BE2C (cell line): ENCODE data around the gene POU2F1.

Source experiments
- DNase-seq: peaks from one replicate; pipeline ENCODE4 v3.0.0-alpha.2; 2020
- H3K27me3 ChIP-seq: fragments of 250-450 bp; sonication (Bioruptor Pico); 2 replicates; pipeline ENCODE4 v1.5.1; 2020; ENCODE audit warnings: mild to moderate bottlenecking
- H3K36me3 ChIP-seq: fragments of 250-450 bp; sonication (Bioruptor Pico); 2 replicates; pipeline ENCODE4 v1.5.1; 2020; ENCODE audit warnings: mild to moderate bottlenecking
- H3K4me1 ChIP-seq: fragments of 250-450 bp; sonication (Bioruptor Pico); 2 replicates; pipeline ENCODE4 v1.5.1; 2020
- H3K4me3 ChIP-seq: 2 replicates; pipeline ENCODE4 v1.5.1; 2011; ENCODE audit warnings: low read depth, low read length
- H3K9me3 ChIP-seq: fragments of 250-450 bp; sonication (Bioruptor Pico); 2 replicates; pipeline ENCODE4 v1.5.1; 2020
- CTCF ChIP-seq: IDR thresholded peaks from 2 replicates; pipeline ENCODE4 v1.5.1; 2012; ENCODE audit warnings: mild to moderate bottlenecking, low read depth, low read length

The POU2F1 gene

GRCh38 chr1:167365360-167365759 is 144.7 kb downstream of the POU2F1 start:
- Histone ChIP-seq H3K4me3 (no peak overlapping the region), H3K27me3 (no peaks in the 10 kb centered on the region), H3K9me3 (no peaks in the 10 kb centered on the region), H3K36me3 (no peaks in the 10 kb centered on the region), H3K4me1 (no peaks in the 10 kb centered on the region; the same call in 1 of the 2 replicates)
- TF ChIP-seq CTCF = peak; percentile 12; the same call in 1 of the 2 replicates
- DNase-seq = no peak

GRCh38 chr1:167367705-167368104 is 147.0 kb downstream of the POU2F1 start:
- H3K27me3 ChIP-seq = no peaks in the 10 kb centered on the region
- no peak for DNase-seq
- TF ChIP-seq CTCF = no peak
- no peaks in the 10 kb centered on the region for H3K9me3 ChIP-seq
- H3K4me1 ChIP-seq = no peaks in the 10 kb centered on the region; the same call in none of the 2 replicates
- no peaks in the 10 kb centered on the region for H3K36me3 ChIP-seq
- H3K4me3 ChIP-seq = no peak overlapping the region

DNA sequence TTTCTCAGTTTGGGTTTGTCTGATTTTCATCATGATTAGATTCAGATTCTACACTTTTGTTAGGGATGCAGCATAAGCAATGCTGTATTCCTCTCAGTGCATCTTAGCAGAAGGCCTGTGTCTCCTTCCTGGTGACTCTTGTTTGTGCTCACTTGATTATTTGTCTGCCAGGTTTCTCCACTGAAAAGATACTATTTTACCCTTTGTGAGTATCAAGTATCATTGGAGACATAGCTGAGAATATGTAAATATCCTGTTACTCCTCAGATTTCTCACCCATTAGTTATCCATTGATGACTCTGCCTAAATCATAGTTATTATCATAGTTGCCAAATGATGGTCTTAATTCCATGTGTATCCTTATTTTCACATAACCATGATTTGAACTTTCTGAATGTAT is 148.5 kb downstream of the POU2F1 start:
- H3K27me3 ChIP-seq = no peaks in the 10 kb centered on the region
- H3K4me3 ChIP-seq = no peak overlapping the region
- peaks cover 5% of the 10 kb centered on the region for H3K4me1 ChIP-seq
- H3K9me3 ChIP-seq = no peaks in the 10 kb centered on the region
- H3K36me3 ChIP-seq = no peaks in the 10 kb centered on the region
- DNase-seq = no peak
- no peak for TF ChIP-seq CTCF

GRCh38 chr1:167369933-167370332 is 149.2 kb downstream of the POU2F1 start:
- no peak for TF ChIP-seq CTCF
- no peaks in the 10 kb centered on the region for H3K36me3 ChIP-seq
- H3K27me3 ChIP-seq = no peaks in the 10 kb centered on the region
- no peak overlapping the region for H3K4me3 ChIP-seq
- peaks cover 9% of the 10 kb centered on the region for H3K4me1 ChIP-seq
- no peaks in the 10 kb centered on the region for H3K9me3 ChIP-seq
- no peak for DNase-seq

- H3K4me3 ChIP-seq = no peak overlapping the region
- no peak for TF ChIP-seq CTCF
- H3K9me3 ChIP-seq = no peaks in the 10 kb centered on the region
- no peak for DNase-seq
- H3K27me3 ChIP-seq = no peaks in the 10 kb centered on the region
- peaks cover 13% of the 10 kb centered on the region for H3K4me1 ChIP-seq
- H3K36me3 ChIP-seq = no peaks in the 10 kb centered on the region
These were observed 150.3 kb downstream of the POU2F1 start for GRCh38 chr1:167371030-167371429.

DNA sequence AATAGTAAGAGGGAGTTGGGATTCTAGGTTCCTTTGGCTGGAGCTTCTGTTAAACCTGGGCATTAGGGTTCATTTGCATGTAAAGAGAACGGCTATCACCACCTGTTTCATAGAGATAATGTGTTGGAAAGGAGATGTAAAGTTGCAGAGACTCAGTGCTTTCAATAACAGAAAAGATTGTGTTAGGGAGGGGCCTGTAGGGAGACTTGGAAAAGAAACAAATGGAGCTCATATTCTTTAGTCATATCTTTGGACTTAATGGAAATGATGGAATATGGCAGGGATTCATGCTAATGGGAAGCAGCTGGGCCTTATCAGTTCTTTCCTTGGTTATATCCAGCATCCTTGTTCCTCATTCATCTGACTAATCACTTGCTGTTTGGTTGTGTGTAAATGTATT is 152.7 kb downstream of the POU2F1 start:
- no peaks in the 10 kb centered on the region for H3K9me3 ChIP-seq
- peak; percentile 46 for DNase-seq
- TF ChIP-seq CTCF = no peak

More for the DNA sequence above, 152.7 kb downstream of the POU2F1 start:
- no peaks in the 10 kb centered on the region for H3K36me3 ChIP-seq
- H3K27me3 ChIP-seq = no peaks in the 10 kb centered on the region
- peaks cover 17% of the 10 kb centered on the region for H3K4me1 ChIP-seq
- H3K4me3 ChIP-seq = no peak overlapping the region; the same call in 1 of the 2 replicates
